GM12892 (cell line): ENCODE results near the gene APBB1IP.

Experiments
- POLR2A ChIP-seq: IDR thresholded peaks from 2 replicates; pipeline ENCODE4 v1.6.1; 2011; ENCODE audit warnings: low read depth, low read length, control low read depth
- POLR2AphosphoS5 ChIP-seq: IDR thresholded peaks from 2 replicates; pipeline ENCODE4 v1.6.1; 2011; ENCODE audit warnings: low read depth, low read length, control low read depth
- TAF1 ChIP-seq: IDR thresholded peaks from 2 replicates; pipeline ENCODE4 v1.6.1; 2011; ENCODE audit warnings: low read depth, mild to moderate bottlenecking, control low read depth, low read length, borderline replicate concordance

- no peak for TF ChIP-seq POLR2AphosphoS5
- TF ChIP-seq POLR2A: no peak
- no peak for TF ChIP-seq TAF1
These were observed 141.3 kb downstream of the APBB1IP start for GRCh38 chr10:26579256-26580063.
